Measurements from ENCODE around the gene C12orf75.

- TF ChIP-seq POLR2A (IDR thresholded peaks at IDR 0.05; ENCODE audit: low read depth, low read length) = no peak
- TF ChIP-seq CTCF (IDR thresholded peaks at IDR 0.05; ENCODE audit: extremely low read depth in 1 of 2, insufficient read depth in 1 of 2, low read depth in 1 of 2, low read length in 2 of 2) = no peak
- no peak for TF ChIP-seq POLR2AphosphoS5 (IDR thresholded peaks at IDR 0.05; ENCODE audit: insufficient read depth, low read depth, low read length)
- no peak for TF ChIP-seq MYC (IDR thresholded peaks at IDR 0.05; ENCODE audit: low read depth, low read length)
- TF ChIP-seq MAX (IDR thresholded peaks at IDR 0.05; ENCODE audit: insufficient read depth, insufficient read length) = no peak
- TF ChIP-seq GATA2 (IDR thresholded peaks at IDR 0.05; ENCODE audit: insufficient read depth, insufficient read length, low read depth, low read length) = no peak
- TF ChIP-seq EZH2 (IDR thresholded peaks at IDR 0.05; ENCODE audit: borderline replicate concordance, low read depth, low read length, severe bottlenecking) = no peak
Measured at GRCh38 chr12:105288311-105288996, 42.0 kb upstream of the C12orf75 start.
